GM18526 (cell line): ENCODE measurements around the gene EXO1.
A peak's percentile ranks its signal among the peaks of the same experiment; 100 is the strongest.

Experiments
- POLR2A ChIP-seq: IDR thresholded peaks from 3 replicates; pipeline ENCODE4 v1.6.1; 2011; ENCODE audit not compliant: insufficient read length; ENCODE audit errors: extremely low read depth

EXO1 gene

GRCh38 chr1:241847796-241848685, at the start of gene EXO1:
TSS of gene EXO1 (plus strand) at chr1:241848204. CDS start at chr1:241850426, 2,222 bp downstream.
- peak; percentile 72 for TF ChIP-seq POLR2A

DNA sequence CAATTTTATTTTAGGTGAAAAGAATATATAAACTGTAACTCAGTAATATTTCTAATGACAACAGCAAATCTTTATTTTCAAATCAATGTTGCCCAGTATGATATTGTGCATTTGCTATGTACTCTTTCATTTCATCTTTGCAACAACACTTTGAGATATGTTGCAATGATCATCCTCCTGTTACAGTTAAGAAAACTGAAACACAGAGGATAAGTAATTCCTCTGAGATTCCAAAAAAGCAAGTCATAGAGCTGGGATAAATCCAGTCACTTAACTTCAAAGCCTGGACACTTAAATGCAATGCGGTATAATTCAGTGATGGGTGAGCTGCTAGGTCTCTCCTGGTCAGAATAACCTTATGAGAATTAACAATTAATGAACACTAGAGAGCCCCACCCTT, 48.6 kb upstream of the EXO1 start:
- TF ChIP-seq POLR2A: no peak

GRCh38 chr1:241800640-241801039, 47.4 kb upstream of the EXO1 start:
- TF ChIP-seq POLR2A: no peak

DNA sequence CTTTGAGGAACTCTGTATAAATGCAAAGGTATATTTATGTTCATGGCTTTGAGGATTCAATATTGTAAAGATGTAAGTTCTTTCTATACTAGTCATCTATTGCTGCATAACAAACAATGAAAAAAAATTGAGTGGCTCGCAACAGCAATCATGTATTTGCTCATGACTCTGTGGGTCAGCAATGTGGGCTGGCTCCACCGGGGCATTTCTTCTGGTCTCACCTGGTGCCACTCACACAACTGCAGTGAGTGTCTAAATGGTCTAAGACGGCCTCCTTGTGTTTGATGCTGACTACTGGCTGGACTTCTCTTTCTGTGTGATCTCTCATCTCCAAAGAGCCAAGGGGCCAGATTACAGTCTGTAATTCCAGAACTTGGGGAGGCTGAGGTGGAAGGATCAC, 45.1 kb upstream of the EXO1 start:
- no peak for TF ChIP-seq POLR2A

DNA sequence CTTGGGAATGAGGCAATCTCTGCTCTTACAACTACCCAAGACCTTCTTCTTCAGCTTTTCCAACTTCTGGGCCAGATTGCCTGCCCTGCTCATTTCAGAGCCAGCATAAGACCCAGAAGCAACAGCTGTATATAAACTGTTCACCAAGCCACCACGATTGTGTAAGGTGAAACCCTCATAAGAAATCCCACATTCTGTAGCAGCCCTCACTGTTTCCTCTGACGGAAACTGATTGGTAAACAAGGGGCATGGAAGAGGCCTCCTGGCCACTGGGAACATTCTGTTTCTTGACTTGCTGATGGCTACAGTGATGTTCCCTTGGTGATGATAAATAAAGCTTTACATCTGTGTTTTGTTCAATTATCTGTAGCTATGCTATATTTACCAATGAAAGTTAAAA, 39.7 kb upstream of the EXO1 start:
- no peak for TF ChIP-seq POLR2A

GRCh38 chr1:241810769-241811405, 37.1 kb upstream of the EXO1 start:
- no peak for TF ChIP-seq POLR2A

- TF ChIP-seq POLR2A: no peak
Observed at GRCh38 chr1:241813768-241814320, 34.2 kb upstream of the EXO1 start.

DNA sequence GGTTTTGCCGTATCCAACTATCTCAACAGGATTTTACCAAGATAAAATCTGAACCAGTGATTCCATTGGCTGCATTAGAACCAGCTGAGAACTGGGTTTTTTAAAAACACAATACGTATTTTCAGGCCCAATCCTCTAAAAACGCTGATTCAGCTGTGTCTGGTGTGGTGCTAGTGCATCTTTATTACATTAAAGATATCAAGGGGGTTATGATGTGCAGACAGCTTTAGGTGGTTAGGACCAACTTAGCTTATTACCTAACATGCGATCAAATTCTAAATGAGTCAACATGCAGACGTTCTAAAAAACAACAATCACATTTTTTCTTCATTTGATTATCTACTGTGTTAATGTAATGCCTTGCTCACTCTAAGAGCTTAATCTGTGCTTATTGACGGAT, 32.0 kb upstream of the EXO1 start:
- no peak for TF ChIP-seq POLR2A

DNA sequence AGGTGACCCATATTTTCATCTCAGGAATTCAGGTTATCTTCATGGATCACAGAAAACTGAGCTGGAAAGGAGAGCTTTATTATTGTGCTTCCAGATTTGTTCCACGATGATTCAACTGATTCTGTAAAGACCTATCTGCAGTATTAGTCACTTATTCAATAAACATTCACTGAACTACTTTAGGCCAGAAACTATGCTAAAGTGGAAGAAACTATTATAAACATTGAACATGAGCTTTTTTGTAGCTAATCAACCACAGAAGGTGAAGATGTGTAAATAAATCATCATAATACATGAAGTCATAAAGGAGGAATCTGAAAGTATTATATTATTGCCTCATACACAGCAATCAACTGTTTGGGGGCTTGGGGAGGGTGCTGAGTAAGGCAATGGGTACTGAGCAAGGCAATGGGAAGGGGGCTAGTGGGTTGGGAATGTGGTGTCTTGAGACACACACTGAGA, 30.6 kb upstream of the EXO1 start:
- TF ChIP-seq POLR2A: no peak

GRCh38 chr1:241817956-241818612, 29.9 kb upstream of the EXO1 start:
- no peak for TF ChIP-seq POLR2A

GRCh38 chr1:241819340-241819866, 28.6 kb upstream of the EXO1 start:
- TF ChIP-seq POLR2A: no peak

DNA sequence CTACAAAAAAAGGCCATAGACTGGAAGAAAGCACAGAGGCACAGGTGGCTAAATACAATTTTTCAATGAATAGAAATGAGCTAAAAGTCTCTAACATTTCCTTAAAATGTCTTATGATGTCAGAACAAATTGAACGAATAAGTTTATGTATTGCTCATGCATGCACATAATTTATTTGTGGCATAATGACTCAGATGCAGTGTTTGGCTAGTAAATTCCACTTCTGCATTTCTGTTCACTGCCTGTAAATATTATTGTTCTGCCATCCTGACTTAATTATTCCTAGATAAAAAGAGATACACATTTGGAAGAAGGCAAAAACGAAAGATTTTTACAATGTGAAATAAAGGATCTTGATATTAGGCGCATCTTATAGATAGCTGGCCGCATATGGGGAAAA, 26.6 kb upstream of the EXO1 start:
- TF ChIP-seq POLR2A: no peak

DNA sequence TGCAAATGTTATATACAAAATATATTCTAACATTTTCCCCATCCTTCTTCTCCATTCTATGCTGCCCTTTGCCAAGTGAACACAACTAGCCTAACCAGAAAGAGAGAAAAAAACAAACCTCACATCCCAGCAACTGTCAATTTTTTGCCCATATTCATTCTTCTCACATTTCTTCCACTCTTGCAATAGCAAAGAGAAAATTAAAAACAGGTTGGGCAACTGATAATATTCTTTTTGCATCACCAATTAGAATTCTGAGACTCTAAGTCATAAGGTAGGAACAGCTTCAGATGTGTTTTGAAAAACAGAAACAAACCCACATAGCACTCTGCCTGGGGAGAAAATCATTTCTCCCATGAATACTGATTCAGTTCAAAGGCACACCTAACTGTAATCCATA, 25.2 kb upstream of the EXO1 start:
- no peak for TF ChIP-seq POLR2A

GRCh38 chr1:241823925-241824324, 24.1 kb upstream of the EXO1 start:
- no peak for TF ChIP-seq POLR2A

DNA sequence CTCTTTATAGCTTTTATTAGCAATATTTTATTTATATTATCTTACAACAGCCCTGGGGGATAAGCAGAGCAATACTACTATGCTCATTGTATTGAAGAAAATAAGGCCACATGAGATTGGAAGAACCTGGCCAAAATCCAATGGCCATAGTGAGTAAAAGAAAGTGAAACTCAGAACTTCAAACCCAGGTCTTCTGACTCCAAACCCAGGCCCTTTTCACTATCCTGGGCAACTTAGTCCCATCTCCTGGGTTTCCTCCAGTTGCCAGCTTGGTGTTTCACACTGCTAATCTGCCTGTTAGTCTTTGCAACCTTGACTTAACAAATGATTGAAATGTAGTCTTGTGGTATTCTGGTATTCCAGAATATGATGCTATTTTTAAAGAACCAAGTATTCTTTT, 22.4 kb upstream of the EXO1 start:
- TF ChIP-seq POLR2A: no peak

- no peak for TF ChIP-seq POLR2A
Observed at GRCh38 chr1:241827264-241827663, 20.7 kb upstream of the EXO1 start.

DNA sequence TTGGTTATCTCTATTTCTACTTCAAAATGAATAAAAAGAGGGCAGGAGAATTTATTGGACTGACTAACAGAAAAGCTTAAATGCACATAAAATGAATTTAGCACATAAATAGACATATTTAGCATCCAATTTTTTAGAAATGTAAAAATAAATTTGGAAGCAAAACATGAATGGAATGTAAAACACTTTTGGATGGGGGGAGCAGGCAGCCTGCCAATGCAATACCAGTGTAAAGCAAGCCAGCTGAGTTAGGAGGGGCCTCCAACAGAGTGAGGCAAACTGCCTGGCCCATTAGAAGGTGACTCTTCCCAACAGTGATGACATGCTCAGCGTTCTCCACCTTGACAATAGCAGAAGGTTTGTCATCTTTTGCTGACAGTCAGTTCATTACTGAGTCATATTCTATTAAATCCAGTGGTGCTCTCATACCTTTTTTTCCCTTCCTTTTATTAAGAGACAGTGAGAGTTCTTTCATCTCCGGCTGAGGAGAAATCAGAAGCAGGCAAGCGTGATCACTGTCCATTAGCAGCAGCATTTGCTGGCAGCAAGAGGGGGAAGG, 19.5 kb upstream of the EXO1 start:
- no peak for TF ChIP-seq POLR2A
